A673 (cell line): ENCODE data around the gene PIM3. TPM values are rescaled to one million over a fixed set of nuclear protein-coding genes. Genes with fewer than 3 reads are reported as not detected.
A peak's percentile ranks its signal among the peaks of the same experiment; 100 is the strongest.

Experiments
- BruUV-seq: library from RNA; stranded (reverse); fragments of 400-500 nt; replicated peaks from 2 replicates; lab custom pipeline; 2021; lab: Mats Ljungman, UMichigan
- CTCF ChIA-PET: fragments of 300-600 bp; sonication (Branson Sonifier 250); formaldehyde crosslinking; loops from one replicate; lab custom pipeline; 2022; ENCODE audit warnings: antibody characterized with exemption; lab: Charles Lee
- POLR2A ChIA-PET: fragments of 300-600 bp; sonication (Branson Sonifier 250); formaldehyde crosslinking; loops from one replicate; lab custom pipeline; 2022; ENCODE audit warnings: antibody characterized with exemption; ENCODE audit not compliant: low non-redundant PET; lab: Charles Lee
- DNase-seq: peaks from one replicate; pipeline ENCODE4 v3.0.0-alpha.2; 2015; ENCODE audit warnings: low spot score
- H3K27ac ChIP-seq: fragments of 200-600 bp; sonication (generic); 2 replicates; pipeline ENCODE4 v1.5.1; 2016; ENCODE audit warnings: mixed run types, low read depth, mild to moderate bottlenecking, mixed read lengths, antibody characterized with exemption, low read length; ENCODE audit not compliant: poor library complexity, severe bottlenecking
- H3K27me3 ChIP-seq: fragments of 200-600 bp; sonication (generic); replicated peaks from 2 replicates; pipeline ENCODE4 v1.6.1; 2017; ENCODE audit warnings: mixed run types, low read depth, mild to moderate bottlenecking, mixed read lengths, antibody characterized with exemption, low read length; ENCODE audit not compliant: insufficient read depth, poor library complexity
- H3K36me3 ChIP-seq: fragments of 200-600 bp; sonication (generic); 2 replicates; pipeline ENCODE4 v1.6.1; 2016; ENCODE audit warnings: mixed run types, mild to moderate bottlenecking, mixed read lengths, antibody characterized with exemption, low read length; ENCODE audit not compliant: insufficient read depth, poor library complexity, severe bottlenecking
- H3K4me1 ChIP-seq: fragments of 200-600 bp; sonication (generic); 2 replicates; pipeline ENCODE4 v1.6.1; 2017; ENCODE audit warnings: mixed run types, mild to moderate bottlenecking, mixed read lengths, antibody characterized with exemption, low read length; ENCODE audit not compliant: insufficient read depth, poor library complexity, severe bottlenecking
- H3K4me3 ChIP-seq: fragments of 200-600 bp; sonication (generic); 2 replicates; pipeline ENCODE4 v1.5.1; 2016; ENCODE audit warnings: low read depth, mixed run types, mild to moderate bottlenecking, mixed read lengths, low read length; ENCODE audit not compliant: poor library complexity, severe bottlenecking
- H3K9me3 ChIP-seq: fragments of 200-600 bp; sonication (generic); 2 replicates; pipeline ENCODE4 v1.6.1; 2016; ENCODE audit warnings: mixed run types, low read depth, mild to moderate bottlenecking, mixed read lengths, antibody characterized with exemption, low read length; ENCODE audit not compliant: poor library complexity, severe bottlenecking
- CTCF ChIP-seq: fragments of 300-800, 200-600 bp; sonication (generic); conservative IDR thresholded peaks from 2 replicates; pipeline ENCODE4 v1.5.1; 2017; ENCODE audit warnings: low read depth, mild to moderate bottlenecking, antibody characterized with exemption, low read length, moderate library complexity, mixed read lengths
- EZH2 ChIP-seq: fragments of 200-600 bp; sonication (generic); IDR thresholded peaks from 2 replicates; pipeline ENCODE4 v1.6.1; 2017; ENCODE audit warnings: borderline replicate concordance, low read depth, mild to moderate bottlenecking, mixed read lengths, antibody characterized with exemption, low read length; ENCODE audit not compliant: poor library complexity, severe bottlenecking
- intact Hi-C: fragments of 100-400 bp; cut with micrococcal nuclease; formaldehyde crosslinking; loops from one replicate; pipeline ENCODE4 v1.10.0; 2022; ENCODE audit not compliant: unreplicated experiment
- total RNA-seq: library from RNA; stranded (reverse); gene quantifications from 2 replicates; pipeline ENCODE4 v1.2.3, GENCODE V29; 2021

PIM3 gene
- total RNA-seq, 1 experiment from 2014 or later = 71.3 TPM

DNA sequence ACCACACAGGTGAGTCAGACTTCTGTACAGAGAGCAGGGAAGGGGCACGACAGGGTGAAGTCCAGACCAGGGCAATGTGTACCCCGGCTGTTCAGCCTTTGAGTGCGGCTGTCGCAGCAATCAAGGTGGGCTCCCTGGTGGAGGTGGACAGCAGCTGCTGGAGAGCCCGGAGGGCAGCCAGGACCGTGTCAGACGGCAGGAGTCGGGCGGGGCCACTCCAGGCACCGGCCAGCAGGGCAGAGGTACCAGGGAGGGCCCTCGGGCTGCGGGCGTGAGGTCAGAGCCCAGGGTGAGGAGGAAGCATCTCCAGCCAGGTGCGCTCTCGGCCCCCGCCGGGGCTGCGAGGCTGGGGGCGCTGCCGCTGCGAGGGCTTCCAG is 802 bp upstream of the PIM3 start:
- Histone ChIP-seq H3K27me3 (no peaks in the 10 kb centered on the region), H3K9me3 (no peaks in the 10 kb centered on the region), H3K27ac (peak overlapping the region; percentile 94), H3K36me3 (peaks cover 28% of the 10 kb centered on the region), H3K4me1 (peaks cover 27% of the 10 kb centered on the region), H3K4me3 (peak overlapping the region; percentile 93)
- ChIA-PET CTCF (no interaction called here), POLR2A (interaction anchor here (0.5 to 0.6 kb wide), 2 partner anchors 11 to 14 kb away, joined by 3 to 8 read pairs; no protein-coding TSS in a partner anchor)
- intact Hi-C loops = no loop called here
- BruUV-seq = TSS peak; percentile 86
- TF ChIP-seq EZH2 (no peak), CTCF (no peak)
- no peak for DNase-seq

GRCh38 chr22:49961005-49961600 is 531 bp downstream of the PIM3 start:
- CTCF ChIA-PET = no interaction called here
- peaks cover 27% of the 10 kb centered on the region for H3K4me1 ChIP-seq
- H3K27ac ChIP-seq = peak overlapping the region; percentile 94
- H3K9me3 ChIP-seq = no peaks in the 10 kb centered on the region
- POLR2A ChIA-PET = interaction anchor here (0.6 kb wide), 1 partner anchor 25 kb away, joined by 3 read pairs; no protein-coding TSS in a partner anchor
- no peaks in the 10 kb centered on the region for H3K27me3 ChIP-seq
- peak overlapping the region; percentile 93 for H3K4me3 ChIP-seq
- intact Hi-C loops = no loop called here
- H3K36me3 ChIP-seq = peaks cover 28% of the 10 kb centered on the region
- no TSS peak for BruUV-seq
- no peak for TF ChIP-seq CTCF
- no peak for TF ChIP-seq EZH2
- no peak for DNase-seq

- CTCF ChIA-PET = interaction anchor here (1.5 kb wide), 1 partner anchor 30 kb away, joined by 3 read pairs; no protein-coding TSS in a partner anchor
- no TSS peak for BruUV-seq
- Histone ChIP-seq H3K4me1 (peaks cover 27% of the 10 kb centered on the region), H3K9me3 (no peaks in the 10 kb centered on the region), H3K27me3 (no peaks in the 10 kb centered on the region), H3K36me3 (peaks cover 28% of the 10 kb centered on the region), H3K27ac (peak overlapping the region; percentile 94), H3K4me3 (peak overlapping the region; percentile 93)
- no peak for TF ChIP-seq CTCF
- TF ChIP-seq EZH2 = no peak
- intact Hi-C loops = no loop called here
- POLR2A ChIA-PET = no interaction called here
- DNase-seq = peak; percentile 55
Observed at GRCh38 chr22:49961601-49962011, 1.0 kb downstream of the PIM3 start.
